GM12891 (cell line): ENCODE measurements around the gene CGGBP1.

Experiments
- POLR2A ChIP-seq: IDR thresholded peaks from 2 replicates; pipeline ENCODE4 v1.6.1; 2011; ENCODE audit warnings: low read depth, low read length, control low read depth
- POLR2AphosphoS5 ChIP-seq: IDR thresholded peaks from 2 replicates; pipeline ENCODE4 v1.6.1; 2011; ENCODE audit warnings: low read depth, low read length, control low read depth
- SPI1 ChIP-seq: IDR thresholded peaks from 2 replicates; pipeline ENCODE4 v1.6.1; 2011; ENCODE audit warnings: low read depth, low read length, control low read depth

DNA sequence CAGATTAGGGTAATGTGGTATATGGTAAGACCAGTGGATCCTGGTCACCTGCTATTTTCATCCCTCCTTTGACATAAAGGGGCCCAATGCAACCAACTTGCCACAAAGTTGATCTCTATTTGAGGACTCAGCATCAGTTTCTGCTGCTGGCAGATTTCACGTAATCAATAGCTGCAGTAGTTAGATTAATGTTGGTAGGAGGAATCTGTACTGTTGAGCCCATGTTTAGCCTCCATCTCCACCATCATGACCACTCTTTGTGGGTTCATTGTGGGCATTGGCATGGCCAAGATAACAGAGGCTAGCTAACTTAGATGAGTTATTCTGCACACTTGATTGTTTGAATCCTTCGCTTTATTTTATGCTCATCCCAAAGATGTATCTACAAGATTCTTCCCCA lies 29.9 kb downstream of the CGGBP1 start:
- TF ChIP-seq POLR2A (no peak), POLR2AphosphoS5 (no peak), SPI1 (no peak)
